Neural cell (in vitro differentiated cells): ENCODE measurements around the gene FCN2.

Source experiments
- CTCF ChIP-seq: fragments of 450-650 bp; IDR thresholded peaks from 2 replicates; pipeline ENCODE4 v1.5.1; 2014; ENCODE audit warnings: antibody characterized with exemption, mild to moderate bottlenecking, moderate library complexity; ENCODE audit not compliant: poor library complexity, severe bottlenecking
- EZH2 ChIP-seq: fragments of 200-600, 300-800 bp; shearing (Covaris generic), sonication (generic); IDR thresholded peaks from 2 replicates; pipeline ENCODE4 v1.6.1; 2014; ENCODE audit warnings: antibody characterized with exemption, low read length, borderline replicate concordance, mild to moderate bottlenecking; ENCODE audit not compliant: insufficient read depth, poor library complexity, severe bottlenecking
- POLR2AphosphoS5 ChIP-seq: IDR thresholded peaks from 2 replicates; pipeline ENCODE4 v1.6.1; 2012
- REST ChIP-seq: IDR thresholded peaks from 2 replicates; pipeline ENCODE4 v1.6.1; 2012; ENCODE audit warnings: borderline replicate concordance
- SMC3 ChIP-seq: fragments of 450-650 bp; conservative IDR thresholded peaks from 2 replicates; pipeline ENCODE4 v1.6.1; 2014; ENCODE audit warnings: antibody characterized with exemption, mild to moderate bottlenecking, moderate library complexity; ENCODE audit not compliant: poor library complexity
- TAF1 ChIP-seq: IDR thresholded peaks from 2 replicates; pipeline ENCODE4 v1.6.1; 2012; ENCODE audit warnings: low read depth

GRCh38 chr9:134855231-134855899 is 25.2 kb upstream of the FCN2 start:
- no peak for TF ChIP-seq CTCF
- no peak for TF ChIP-seq EZH2
- no peak for TF ChIP-seq SMC3
- no peak for TF ChIP-seq POLR2AphosphoS5
- TF ChIP-seq TAF1 = no peak
- TF ChIP-seq REST = no peak
